GM21360 (cell line): ENCODE data around the gene FAM76A.
"Not testable (repeated sequence)": the region's sequence is repeated elsewhere in the genome, so short reads cannot be mapped to it uniquely, and the experiment has no call there.

Experiments used
- ATAC-seq: cut with Tn5 transposase; IDR thresholded peaks from one replicate; pipeline ENCODE4 v1.9.1; 2021; ENCODE audit warnings: mild to moderate bottlenecking, moderate library complexity; ENCODE audit not compliant: unreplicated experiment

Gene FAM76A

DNA sequence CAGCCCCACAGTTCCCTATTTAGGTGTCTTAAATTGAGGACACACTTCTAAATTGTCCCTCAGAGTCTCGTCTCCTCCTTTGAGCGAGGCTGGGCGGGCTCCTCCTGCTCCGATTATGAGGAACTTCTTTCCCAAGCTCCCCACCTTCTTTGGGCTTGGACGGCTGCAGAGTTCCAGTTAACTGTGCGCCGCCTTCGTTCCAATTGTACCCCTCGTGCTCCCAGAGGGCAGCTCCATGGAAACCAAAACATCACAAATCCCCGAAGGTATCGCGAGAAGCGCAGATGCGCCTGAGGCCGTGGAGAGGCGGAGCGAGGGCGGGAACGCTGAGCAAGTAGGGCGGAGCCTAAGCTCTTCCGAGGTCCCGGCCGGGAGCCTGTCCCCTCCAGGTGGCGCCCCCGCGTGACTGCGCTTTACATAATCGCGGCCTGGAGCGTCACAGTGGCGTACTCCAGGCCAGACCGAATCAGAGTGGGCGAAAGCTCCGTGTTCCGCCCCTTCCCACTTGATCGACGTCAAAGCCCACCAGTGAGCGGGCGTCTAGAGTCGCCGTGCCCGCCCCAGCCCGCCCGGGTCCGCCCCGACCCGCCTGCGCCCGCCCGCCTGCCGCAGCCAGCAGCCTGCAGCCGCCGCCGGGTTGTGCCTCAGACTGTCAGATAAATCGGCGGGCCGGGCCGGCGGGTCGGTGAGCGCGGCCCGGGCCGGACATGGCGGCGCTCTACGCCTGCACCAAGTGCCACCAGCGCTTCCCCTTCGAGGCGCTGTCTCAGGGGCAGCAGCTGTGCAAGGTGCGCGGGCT is at the start of gene FAM76A:
TSS of gene FAM76A (plus strand) at position 588 of the 799 bp plus-strand sequence. CDS start at position 708, 120 bp downstream.
- ATAC-seq, result peak; percentile 90

DNA sequence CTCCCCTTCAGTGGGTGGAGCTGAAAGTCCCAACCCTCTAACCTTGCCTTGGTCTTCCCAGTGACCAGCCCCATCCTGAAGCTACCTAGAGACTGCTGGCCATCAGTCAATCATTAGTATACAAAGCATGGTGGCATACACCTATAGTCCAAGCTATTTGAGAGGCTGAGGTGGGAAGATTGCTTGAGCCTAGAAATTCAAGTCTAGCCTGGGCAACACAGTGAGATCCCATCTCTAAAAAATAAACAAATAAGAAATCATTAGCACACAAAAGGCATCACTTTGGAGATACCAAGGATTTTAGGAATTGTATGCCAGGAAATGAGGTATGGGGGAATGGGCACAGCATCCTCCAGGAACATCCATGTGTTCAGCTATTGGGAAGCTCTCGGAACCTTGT is 49.4 kb upstream of the FAM76A start:
- ATAC-seq, result no peak

DNA sequence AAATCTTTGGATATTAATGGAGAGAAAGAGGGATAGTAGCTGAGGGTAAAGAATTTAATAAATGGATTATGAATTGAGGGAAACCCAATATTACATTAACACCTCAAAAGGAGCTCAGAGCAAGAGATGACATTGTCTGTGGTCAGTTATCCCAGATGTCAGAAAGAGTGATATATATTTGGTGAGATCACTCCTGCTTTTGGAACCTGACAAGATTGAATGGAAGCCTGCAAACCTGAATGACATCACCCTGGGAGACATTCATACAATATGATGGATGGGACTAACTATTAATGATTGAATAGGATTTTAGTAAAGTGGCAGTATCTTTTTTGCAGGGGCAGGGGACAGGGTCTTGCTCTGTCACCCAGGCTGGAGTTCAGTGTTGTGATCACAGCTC is 47.0 kb upstream of the FAM76A start:
- no peak for ATAC-seq

- not testable (repeated sequence) for ATAC-seq
Measured at GRCh38 chr1:27680225-27680791, 45.5 kb upstream of the FAM76A start.

DNA sequence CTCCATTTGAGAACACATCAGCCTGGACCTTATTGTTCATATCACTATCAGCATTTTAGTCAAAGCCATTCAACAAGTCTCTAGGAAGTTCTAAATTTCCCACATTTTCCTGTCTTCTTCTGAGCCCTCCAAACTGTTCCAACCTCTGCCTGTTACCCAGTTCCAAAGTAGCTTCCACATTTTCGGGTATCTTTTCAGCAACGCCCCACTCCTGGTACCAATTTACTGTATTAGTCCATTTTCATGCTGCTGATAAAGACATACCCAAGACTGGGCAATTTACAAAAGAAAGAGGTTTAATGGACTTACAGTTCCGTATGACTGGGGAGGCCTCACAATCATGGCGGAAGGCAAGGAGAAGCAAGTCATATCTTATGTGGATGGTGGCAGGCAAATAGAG is 44.2 kb upstream of the FAM76A start:
- not testable (repeated sequence) for ATAC-seq

GRCh38 chr1:27682351-27682944 is 43.3 kb upstream of the FAM76A start:
- ATAC-seq, result no peak

- ATAC-seq, result no peak
Measured at GRCh38 chr1:27684176-27684575, 41.6 kb upstream of the FAM76A start.

- no peak for ATAC-seq
Measured at GRCh38 chr1:27686223-27686990, 39.4 kb upstream of the FAM76A start.

GRCh38 chr1:27687906-27688305 is 37.9 kb upstream of the FAM76A start:
- ATAC-seq, result no peak

DNA sequence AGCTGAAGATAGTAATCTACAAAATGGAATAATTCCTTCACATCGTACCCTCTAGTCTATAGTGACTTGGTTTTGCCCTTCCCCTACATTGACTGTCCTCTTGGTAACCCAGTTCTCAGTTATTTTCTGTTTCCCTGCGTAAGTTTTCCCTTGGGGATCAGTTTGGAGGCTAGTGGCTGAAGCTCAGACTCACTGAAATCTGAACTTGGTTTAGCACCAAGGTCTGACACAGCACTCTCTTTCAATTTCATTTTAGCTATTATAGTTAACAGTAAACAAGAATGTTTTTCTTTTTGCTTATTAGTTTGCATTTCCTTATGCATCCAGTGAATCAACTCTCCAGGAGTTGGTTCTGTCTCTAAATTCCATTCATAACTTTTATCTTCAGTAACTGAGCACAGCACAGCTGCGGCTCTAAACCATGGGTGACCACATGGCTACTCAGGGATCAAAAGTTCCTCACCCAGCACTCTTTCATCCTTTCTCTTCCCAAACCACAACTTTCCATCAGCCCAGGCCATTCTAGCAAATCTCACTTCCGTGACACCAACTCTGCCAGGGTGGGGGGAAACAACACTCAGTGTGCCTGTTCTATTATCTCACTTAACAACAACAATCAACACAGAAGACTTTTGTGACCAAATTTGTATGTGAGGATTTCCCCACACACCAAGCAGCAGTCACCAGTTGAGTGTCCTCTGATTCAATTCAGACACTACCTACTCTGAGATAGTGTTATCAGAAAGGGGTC is 36.2 kb upstream of the FAM76A start:
- ATAC-seq, result no peak

DNA sequence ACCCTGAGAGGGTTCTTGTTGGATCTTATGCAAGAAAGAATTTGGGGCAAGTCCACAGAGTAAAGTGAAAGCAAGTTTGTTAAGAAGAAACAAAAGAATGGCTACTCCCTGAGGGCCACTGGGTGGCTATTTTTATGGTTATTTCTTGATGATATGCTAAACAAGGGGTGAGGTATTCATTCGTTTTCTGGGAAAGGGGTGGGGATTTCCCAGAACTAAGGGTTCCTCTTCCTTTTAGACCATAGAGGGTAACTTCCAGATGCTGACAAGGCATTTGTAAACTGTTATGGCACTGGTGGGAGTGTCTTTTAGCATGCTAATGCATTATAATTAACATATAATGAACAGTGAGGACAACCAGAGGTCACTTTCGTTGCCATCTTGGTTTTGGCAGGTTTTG is 35.6 kb upstream of the FAM76A start:
- no peak for ATAC-seq

- ATAC-seq, result not testable (repeated sequence)
Measured at GRCh38 chr1:27696835-27697234, 28.9 kb upstream of the FAM76A start.

DNA sequence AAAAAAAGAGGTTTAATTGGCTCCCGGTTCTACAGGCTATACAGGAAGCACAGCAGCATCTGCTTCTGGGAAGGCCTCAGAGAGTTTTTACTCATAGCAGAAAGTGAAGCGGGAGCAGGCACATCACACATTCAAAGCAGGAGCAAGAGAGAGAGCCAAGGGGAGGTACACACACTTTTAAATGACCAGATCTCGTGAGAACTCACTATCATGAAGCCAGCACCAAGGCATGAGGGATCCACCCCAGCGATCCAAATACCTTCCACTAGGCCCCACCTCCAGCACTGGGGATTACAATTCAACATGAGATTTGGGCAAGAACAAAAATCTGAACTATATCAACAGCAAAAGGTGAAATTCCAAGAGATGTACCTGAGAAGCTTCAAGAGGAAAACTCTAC is 20.8 kb upstream of the FAM76A start:
- no peak for ATAC-seq

DNA sequence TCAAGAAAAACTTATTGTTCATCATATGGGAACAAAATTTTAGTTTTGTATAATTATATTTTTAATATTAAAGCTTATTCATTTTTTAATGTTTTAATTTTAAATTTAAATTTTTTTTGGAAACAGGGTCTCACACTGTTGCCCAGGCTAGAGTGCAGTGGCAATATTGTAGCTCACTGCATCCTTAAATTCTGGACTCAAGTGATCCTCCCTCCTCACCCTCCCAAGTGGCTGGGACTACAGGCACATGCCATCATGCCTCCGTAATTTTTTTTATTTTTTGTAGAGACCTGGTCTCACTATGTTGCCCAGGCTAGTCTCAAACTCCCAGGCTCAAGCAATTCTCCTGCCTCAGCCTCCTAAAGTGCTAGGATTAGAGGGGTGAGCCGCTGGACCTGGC is 20.2 kb upstream of the FAM76A start:
- no peak for ATAC-seq

- ATAC-seq, result no peak
Measured at GRCh38 chr1:27710574-27710973, 15.2 kb upstream of the FAM76A start.

GRCh38 chr1:27713139-27713725 is 12.5 kb upstream of the FAM76A start:
- no peak for ATAC-seq

GRCh38 chr1:27713869-27714513 is 11.8 kb upstream of the FAM76A start:
- ATAC-seq, result no peak

- ATAC-seq, result no peak
Measured at GRCh38 chr1:27716262-27716895, 9.4 kb upstream of the FAM76A start.
